Retinal pigment epithelial cell (primary cell): ENCODE results near the gene GCG.
A peak's percentile ranks its signal among the peaks of the same experiment; 100 is the strongest.

Experiments
- DNase-seq: peaks from one replicate; pipeline ENCODE4 v3.0.0-alpha.2; 2010; ENCODE audit warnings: low read depth
- H3K4me3 ChIP-seq: 2 replicates; pipeline ENCODE4 v1.5.1; 2011; ENCODE audit warnings: mild to moderate bottlenecking, low read length, control low read depth, moderate library complexity
- CTCF ChIP-seq: conservative IDR thresholded peaks from 2 replicates; pipeline ENCODE4 v1.5.1; 2011; ENCODE audit warnings: low read depth, low read length, control low read depth, inconsistent platforms

The GCG gene

DNA sequence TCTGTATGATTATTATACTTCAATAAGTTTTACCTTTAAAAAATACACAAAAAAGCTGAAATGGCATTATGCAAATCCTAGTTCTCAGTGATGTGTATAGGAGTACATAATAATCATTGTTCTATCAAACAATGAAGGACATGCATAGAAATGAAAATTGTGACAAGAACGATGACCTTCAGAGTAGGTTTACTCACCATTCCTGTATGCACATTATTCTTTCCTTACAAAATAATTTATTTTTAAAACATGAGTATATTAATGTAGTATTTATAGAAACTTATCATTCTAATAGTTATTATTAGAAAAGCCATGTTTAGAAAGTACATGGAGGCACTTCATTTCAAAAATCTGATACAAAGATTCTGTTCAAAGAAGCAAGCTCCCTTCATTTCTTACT is 45.3 kb downstream of the GCG start:
- no peak for TF ChIP-seq CTCF
- DNase-seq, result no peak
- H3K4me3 ChIP-seq, result no peak overlapping the region

- no peak for TF ChIP-seq CTCF
- no peak overlapping the region for H3K4me3 ChIP-seq
- peak; percentile 44 for DNase-seq
These were observed 45.9 kb downstream of the GCG start for GRCh38 chr2:162106146-162106551.

- TF ChIP-seq CTCF, result no peak
- DNase-seq, result no peak
- H3K4me3 ChIP-seq, result no peak overlapping the region
These were observed 48.5 kb downstream of the GCG start for GRCh38 chr2:162103443-162104009.

DNA sequence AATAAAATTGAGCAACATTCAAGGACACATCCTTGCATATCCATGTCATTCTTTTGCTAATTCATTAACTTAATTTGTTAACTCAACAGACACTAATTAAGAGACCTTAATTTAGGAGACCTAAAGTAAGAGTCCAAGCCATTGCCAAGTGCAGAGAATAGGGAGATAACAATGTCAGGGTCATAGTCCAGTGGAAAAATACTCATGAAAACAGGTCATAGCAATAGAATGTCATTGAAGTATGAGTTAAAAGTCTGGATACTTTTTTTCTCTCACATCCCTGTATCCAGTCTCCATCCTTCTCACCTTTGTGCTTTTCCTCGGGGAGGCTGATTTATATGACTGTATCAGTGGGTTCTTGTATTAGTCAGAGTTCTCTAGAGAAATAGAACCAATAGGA is 51.5 kb downstream of the GCG start:
- no peak overlapping the region for H3K4me3 ChIP-seq
- no peak for DNase-seq
- TF ChIP-seq CTCF, result no peak

GRCh38 chr2:162099836-162100235 is 52.2 kb downstream of the GCG start:
- no peak for DNase-seq
- no peak overlapping the region for H3K4me3 ChIP-seq
- TF ChIP-seq CTCF, result no peak
